Omental fat pad (tissue), 4 donors: ENCODE measurements around the gene CALN1. TPM values are rescaled to one million over a fixed set of nuclear protein-coding genes. Genes with fewer than 3 reads are reported as not detected.

Experiments used
- ATAC-seq: fragments of 150-250 bp; one replicate; pipeline ENCODE4 v1.9.1; 2016; ENCODE audit warnings: mild to moderate bottlenecking, moderate library complexity; ENCODE audit not compliant: low FRiP score
- DNase-seq: peaks from one replicate; pipeline ENCODE4 v3.0.0-alpha.2; 2019; ENCODE audit warnings: low spot score
- total RNA-seq, 4 donors: library from RNA; depleted of rRNA; stranded (reverse); fragments of >200 nt; gene quantifications; one replicate each; pipeline ENCODE4 v1.1.0, GENCODE V29; 2016
- TF ChIP-seq, protein P1 (sequence below), 3 donors: fragments of 450-650 bp; IDR thresholded peaks; one replicate each; pipeline ENCODE4 v1.5.1; 2016 to 2017; ENCODE audit warnings: antibody characterized with exemption in 3 of 3, mild to moderate bottlenecking in 3 of 3, moderate library complexity in 2 of 3

The CALN1 gene
- total RNA-seq, 4 donors from 2014 or later, result 0.16 TPM; not detected in 3

DNA sequence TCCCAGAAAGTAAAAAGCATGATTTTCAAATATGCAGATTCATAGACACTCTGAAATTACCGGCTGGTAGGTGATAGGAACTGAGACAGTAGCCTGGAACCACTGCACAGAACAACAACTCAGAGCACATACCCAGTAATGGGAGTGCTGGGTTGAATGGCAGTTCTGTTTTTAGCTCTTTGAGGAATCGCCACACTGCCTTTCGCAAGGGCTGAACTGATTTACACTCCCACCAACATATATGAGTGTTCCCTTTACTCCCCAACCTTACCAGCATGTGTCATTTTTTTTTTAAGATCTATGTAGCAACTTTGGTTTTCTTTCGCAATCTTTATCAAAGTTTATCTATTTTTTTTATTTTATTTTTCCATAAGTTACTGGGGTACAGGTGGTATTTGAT is 358.8 kb downstream of the CALN1 start:
- DNase-seq (no peak), ATAC-seq (no peak)
- TF ChIP-seq, protein P1, sequence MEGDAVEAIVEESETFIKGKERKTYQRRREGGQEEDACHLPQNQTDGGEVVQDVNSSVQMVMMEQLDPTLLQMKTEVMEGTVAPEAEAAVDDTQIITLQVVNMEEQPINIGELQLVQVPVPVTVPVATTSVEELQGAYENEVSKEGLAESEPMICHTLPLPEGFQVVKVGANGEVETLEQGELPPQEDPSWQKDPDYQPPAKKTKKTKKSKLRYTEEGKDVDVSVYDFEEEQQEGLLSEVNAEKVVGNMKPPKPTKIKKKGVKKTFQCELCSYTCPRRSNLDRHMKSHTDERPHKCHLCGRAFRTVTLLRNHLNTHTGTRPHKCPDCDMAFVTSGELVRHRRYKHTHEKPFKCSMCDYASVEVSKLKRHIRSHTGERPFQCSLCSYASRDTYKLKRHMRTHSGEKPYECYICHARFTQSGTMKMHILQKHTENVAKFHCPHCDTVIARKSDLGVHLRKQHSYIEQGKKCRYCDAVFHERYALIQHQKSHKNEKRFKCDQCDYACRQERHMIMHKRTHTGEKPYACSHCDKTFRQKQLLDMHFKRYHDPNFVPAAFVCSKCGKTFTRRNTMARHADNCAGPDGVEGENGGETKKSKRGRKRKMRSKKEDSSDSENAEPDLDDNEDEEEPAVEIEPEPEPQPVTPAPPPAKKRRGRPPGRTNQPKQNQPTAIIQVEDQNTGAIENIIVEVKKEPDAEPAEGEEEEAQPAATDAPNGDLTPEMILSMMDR (IDR thresholded peaks at IDR 0.05), result no peak

DNA sequence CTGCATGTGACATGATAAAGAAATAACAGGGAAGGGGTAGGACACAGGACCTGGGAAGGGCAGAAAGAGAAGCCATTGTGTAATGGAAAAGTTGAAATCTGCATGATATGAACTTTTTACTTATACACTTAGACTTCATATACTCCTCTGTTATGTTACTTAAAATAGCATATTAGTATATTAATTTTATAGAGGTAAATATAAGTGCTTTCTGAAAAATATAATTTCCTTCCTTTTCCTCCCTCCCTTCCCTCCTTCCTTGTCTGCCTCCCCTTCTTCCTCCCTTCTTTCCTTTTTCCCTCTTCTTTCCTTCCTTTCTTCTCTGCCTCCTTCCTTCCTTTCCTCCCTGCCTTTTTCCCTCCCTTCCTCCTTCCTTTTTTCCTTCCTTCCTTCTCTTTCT is 363.7 kb downstream of the CALN1 start:
- ATAC-seq (no peak), DNase-seq (no peak)
- TF ChIP-seq, protein P1 (IDR thresholded peaks at IDR 0.05), result no peak

DNA sequence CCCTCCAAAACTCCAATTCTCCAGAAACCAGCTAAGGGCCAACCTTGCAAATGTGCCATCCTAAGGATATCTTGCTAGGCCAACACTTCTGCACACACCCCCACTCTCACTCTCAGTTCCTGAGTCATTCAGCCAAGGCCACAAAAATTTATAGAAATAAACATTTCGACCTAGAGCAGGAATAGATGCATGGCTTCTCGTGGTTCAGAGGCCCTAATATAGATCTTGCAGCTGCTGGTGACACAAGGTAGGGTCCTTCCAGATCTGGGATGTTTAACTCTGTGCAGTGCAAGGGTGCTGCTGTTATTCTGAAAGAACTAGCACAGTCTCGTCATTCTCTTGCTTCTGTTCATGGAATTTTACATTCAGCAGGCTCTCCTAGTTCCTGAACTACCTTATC is 369.3 kb downstream of the CALN1 start:
- DNase-seq (no peak), ATAC-seq (no peak)
- TF ChIP-seq, protein P1 (IDR thresholded peaks at IDR 0.05), result no peak

DNA sequence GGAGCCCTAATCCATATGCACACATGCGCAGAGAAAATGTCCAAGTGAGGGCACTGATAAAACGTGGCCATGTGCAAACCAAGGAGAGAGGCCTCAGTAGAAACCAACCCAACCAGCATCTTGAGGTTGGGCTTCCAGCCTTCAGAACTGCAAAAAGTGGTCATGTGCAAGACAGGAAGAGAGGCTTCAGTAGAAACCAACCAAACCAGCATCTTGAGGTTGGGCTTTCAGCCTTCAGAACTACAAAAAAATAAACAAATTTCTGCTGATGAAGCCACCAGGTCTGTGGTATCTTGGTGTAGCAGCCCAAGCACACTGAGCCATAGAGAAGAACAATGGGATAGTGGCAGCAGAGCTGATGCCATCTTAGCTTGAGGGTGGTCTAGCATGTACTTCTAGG is 371.5 kb downstream of the CALN1 start:
- TF ChIP-seq, protein P1 (IDR thresholded peaks at IDR 0.05), result no peak
- no peak for ATAC-seq

DNA sequence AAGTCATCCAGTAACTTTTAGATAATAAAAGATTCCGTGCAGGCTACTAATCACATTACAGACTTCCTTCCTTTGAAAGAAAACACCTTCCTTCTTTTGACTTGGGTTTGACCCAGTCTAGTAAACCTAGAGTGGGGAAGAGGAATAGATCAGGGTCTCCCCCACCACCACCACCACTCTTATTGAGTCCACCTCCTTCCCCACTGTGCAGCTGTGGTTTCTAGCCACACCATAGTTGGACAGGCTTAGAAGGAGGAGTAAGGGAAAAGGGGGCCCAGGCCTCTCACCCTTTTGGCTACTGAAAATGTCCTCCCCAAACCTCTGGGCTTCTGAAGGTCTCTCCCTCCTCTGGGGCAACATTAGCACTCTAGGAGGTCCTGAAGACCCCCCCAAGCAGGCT is 372.7 kb downstream of the CALN1 start:
- DNase-seq (no peak), ATAC-seq (no peak)
- TF ChIP-seq, protein P1 (IDR thresholded peaks at IDR 0.05), result no peak

More for the DNA sequence above, 371.5 kb downstream of the CALN1 start:
- DNase-seq, result no peak

DNA sequence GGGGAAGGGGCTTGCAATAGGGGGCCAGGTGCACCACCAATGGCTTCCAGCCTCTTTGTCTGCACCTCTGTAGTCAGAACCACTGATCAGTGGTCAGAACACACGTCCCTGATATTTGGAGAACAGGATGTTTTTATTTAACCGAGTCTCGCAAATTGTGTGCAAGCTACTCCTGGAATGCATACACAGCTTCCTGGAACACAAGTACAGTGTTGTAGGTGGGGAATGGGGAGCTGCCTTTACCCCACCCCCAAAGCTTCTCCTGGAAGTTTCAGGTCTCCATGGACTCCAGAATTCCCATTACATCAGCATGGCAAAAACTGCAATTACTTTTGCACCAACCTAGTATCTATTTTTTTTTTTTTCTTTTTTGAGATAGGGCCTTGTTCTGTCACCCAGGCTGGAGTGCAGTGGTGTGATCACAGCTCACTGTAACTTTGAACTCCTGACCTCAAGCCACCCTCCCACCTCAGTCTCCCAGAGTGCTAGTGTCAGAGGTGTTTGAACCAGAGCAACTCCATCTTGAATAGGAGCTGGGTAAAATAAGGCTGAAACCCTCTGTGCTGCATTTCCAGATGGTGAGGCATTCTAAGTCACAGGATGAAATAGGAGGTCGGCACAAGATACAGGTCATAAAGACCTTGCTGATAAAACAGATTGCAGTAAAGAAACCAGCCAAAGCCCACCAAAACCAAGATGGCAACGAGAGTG is 374.0 kb downstream of the CALN1 start:
- ATAC-seq (no peak), DNase-seq (no peak)
- TF ChIP-seq, protein P1 (IDR thresholded peaks at IDR 0.05), result no peak

DNA sequence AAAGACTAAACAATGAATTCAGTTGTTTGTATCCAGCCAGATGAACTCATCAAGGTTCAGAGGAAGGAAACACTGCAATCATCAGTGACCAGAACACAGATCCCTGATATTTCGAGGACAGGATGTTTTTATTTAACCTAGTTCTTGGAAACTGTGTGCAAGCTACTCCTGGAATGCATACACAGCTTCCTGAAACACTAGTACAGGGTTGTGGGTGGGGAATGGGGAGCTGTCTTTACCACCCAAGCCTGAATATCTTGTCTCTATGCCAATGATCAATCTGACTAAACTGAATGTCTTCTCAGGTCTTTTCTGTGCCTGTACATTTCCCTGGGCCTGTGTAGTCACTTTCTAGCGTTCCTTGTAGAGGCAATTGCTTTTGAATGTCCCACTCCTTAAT is 374.6 kb downstream of the CALN1 start:
- TF ChIP-seq, protein P1 (IDR thresholded peaks at IDR 0.05), result no peak
- DNase-seq (no peak), ATAC-seq (no peak)
